H1 (cell line): ENCODE results near the gene PLEKHM1. TPM values are rescaled to one million over a fixed set of nuclear protein-coding genes. Genes with fewer than 3 reads are reported as not detected.

Experiments used
- CTBP2 ChIP-seq: IDR thresholded peaks from 2 replicates; pipeline ENCODE4 v1.7.0; 2011; ENCODE audit warnings: borderline replicate concordance, mild to moderate bottlenecking, moderate library complexity, mixed read lengths, low read length; ENCODE audit not compliant: insufficient read depth, insufficient read length
- GABPA ChIP-seq: IDR thresholded peaks from 2 replicates; pipeline ENCODE4 v1.6.1; 2011; ENCODE audit warnings: mild to moderate bottlenecking, low read length, moderate library complexity, borderline replicate concordance; ENCODE audit not compliant: insufficient read depth
- HDAC6 ChIP-seq: IDR thresholded peaks from one replicate; pipeline ENCODE4 v1.7.1; 2012; ENCODE audit warnings: low read depth, mild to moderate bottlenecking, inconsistent platforms, low read length, moderate library complexity
- KDM4A ChIP-seq: IDR thresholded peaks from one replicate; pipeline ENCODE4 v1.7.1; 2012; ENCODE audit warnings: low read depth, mild to moderate bottlenecking, moderate library complexity, low read length, inconsistent platforms; ENCODE audit not compliant: severe bottlenecking
- SP2 ChIP-seq: IDR thresholded peaks from 2 replicates; pipeline ENCODE4 v1.6.1; 2012; ENCODE audit warnings: mild to moderate bottlenecking, low read length, inconsistent platforms
- ZNF274 ChIP-seq: IDR thresholded peaks from 2 replicates; pipeline ENCODE4 v1.7.0; 2012; ENCODE audit warnings: low read length, borderline replicate concordance; ENCODE audit errors: extremely low read depth
- polyA plus RNA-seq, 7 experiments: library from polyadenylated mRNA; depleted of rRNA in 3 of 7; stranded (reverse) in 5 of 7; unstranded in 2 of 7; fragments of >200 nt in 5 of 7; fragments of 200-250 nt in 2 of 7; gene quantifications; 1 replicate in 5 of 7; 2 replicates in 1 of 7; 4 replicates in 1 of 7; pipeline versions ENCODE4 v1.2.1 to v1.2.3, GENCODE V29; 2011 to 2013; ENCODE audit warnings: missing spikeins in 2 of 7, mixed read lengths in 2 of 7
- total RNA-seq: library from RNA; stranded (reverse); fragmentation: NEBNext Ultra II Directional; extraction: Animal tissue kit (Norgen Biotek cat#: 25700); gene quantifications from 2 replicates; pipeline ENCODE4 v1.2.1, GENCODE V29; 2021

Gene PLEKHM1
- total and polyA plus RNA-seq, 2 of the 8 experiments (the other 6 are each of a cell fraction or from before 2014, with no cell fraction given) = 7.6 to 17.9 TPM

DNA sequence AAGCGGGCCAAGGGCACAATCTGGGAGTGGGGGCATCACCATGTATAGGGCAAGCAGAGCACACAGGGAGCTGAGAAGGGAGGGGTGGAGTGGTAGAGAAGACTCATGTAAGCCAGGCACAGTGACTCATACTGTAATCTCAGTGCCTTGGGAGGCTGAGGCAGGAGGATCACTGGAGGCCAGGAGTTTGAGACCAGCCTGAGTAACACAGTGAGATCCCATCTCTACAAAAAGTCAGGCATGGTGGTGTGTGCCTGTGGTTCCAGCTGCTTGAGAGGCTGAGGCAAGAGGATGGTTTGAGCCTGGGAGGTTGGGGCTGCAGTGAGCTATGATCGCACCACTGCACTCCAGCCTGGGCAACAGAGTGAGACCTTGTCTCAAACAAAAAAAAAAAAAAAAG, 98.6 kb downstream of the PLEKHM1 start (continued):
- TF ChIP-seq GABPA (no peak), SP2 (no peak), KDM4A (no peak), ZNF274 (no peak), HDAC6 (no peak), CTBP2 (no peak)
